Left colon (tissue), 2 donors: ENCODE measurements around the gene PPIH. TPM values are rescaled to one million over a fixed set of nuclear protein-coding genes. Genes with fewer than 3 reads are reported as not detected.
"Not testable (repeated sequence)": the region's sequence is repeated elsewhere in the genome, so short reads cannot be mapped to it uniquely, and the experiment has no call there.

Source experiments
- ATAC-seq: fragments of 200-7000 bp; cut with Tn5 transposase; one replicate; pipeline ENCODE4 v1.9.1; 2020; ENCODE audit warnings: mild to moderate bottlenecking, moderate library complexity
- DNase-seq, 2 donors: peaks; one replicate each; pipeline ENCODE4 v3.0.0-alpha.2; 2020
- intact Hi-C, 2 donors: fragments of 100-400 bp; cut with DNase I in 1 of 2; cut with micrococcal nuclease in 1 of 2; formaldehyde crosslinking; loops; one replicate each; pipeline versions ENCODE4 v1.11.2 to v1.14.0; 2022; cut with DNase I, micrococcal nuclease
- long read RNA-seq: library from polyadenylated mRNA; unstranded; transcript quantifications from one replicate; pipeline ENCODE4 v2.0.0, GENCODE V29; 2021
- total RNA-seq, 2 donors: library from RNA; stranded (reverse); fragmentation: NEBNext Ultra II Directional; extraction: Animal tissue kit (Norgen Biotek cat#: 25700); gene quantifications; one replicate each; pipeline ENCODE4 v1.2.1, GENCODE V29; 2021
- donor health status: DM: no; HTN: no; CAD: no.
- donor health status: DM: yes; HTN: yes; CAD: no.

PPIH gene
- total RNA-seq: 10 to 100 TPM; 19.1 to 28.3 TPM
- long read RNA-seq, transcript PPIH-201 (10 exons, 752 nt): major isoform, 5 of 6 reads
- long read RNA-seq, partial matches to known transcripts: 0 of 6 reads
- long read RNA-seq, other reads (novel, unspliced or antisense): 1 of 6 reads

DNA sequence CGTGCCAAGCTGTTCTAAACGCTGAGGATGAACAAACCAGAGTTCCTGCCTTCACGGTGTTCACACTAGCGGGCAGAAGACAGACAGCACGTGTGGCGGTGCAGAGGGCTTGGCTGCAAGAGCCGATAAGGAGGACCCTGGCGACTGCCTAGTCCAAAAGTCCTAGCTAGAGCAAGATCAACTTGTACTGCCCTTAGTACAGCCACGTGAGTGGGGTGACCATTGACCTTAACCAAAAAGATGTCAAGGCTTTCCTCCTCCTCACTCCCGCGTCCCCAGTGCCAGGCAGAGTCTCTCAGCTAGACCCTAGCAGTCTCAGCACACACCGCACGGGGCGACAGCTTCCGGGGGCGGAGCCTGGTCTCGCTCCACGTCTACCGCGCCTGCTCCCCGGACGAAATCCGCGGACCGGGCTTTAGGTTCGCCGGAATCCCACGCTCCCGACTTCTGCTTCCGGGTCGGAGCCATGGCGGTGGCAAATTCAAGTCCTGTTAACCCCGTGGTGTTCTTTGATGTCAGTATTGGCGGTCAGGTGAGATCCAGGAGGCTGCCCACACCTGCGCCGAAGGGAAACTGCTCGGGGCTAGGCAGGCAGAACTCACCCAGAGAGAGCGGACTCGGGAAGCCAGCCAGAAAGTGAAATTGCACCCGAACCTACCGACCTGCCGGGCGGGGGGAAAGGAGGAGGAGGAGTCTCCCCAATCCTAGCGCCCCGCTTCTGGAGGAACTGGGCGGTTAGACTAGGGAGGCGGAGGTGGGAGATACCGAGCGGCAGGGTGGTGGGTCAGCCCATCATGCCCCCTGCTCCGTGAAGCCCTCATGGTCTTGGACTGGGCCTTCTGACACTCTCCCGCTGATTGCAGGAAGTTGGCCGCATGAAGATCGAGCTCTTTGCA lies at the start of gene PPIH:
Gene PPIH (plus strand): TSS at position 443 of the 896 bp plus-strand sequence. CDS start 24 bp downstream, at position 467.
- intact Hi-C loops: no loop called here
- ATAC-seq (peak; percentile 99), DNase-seq (peak; percentile 95 to 97)

DNA sequence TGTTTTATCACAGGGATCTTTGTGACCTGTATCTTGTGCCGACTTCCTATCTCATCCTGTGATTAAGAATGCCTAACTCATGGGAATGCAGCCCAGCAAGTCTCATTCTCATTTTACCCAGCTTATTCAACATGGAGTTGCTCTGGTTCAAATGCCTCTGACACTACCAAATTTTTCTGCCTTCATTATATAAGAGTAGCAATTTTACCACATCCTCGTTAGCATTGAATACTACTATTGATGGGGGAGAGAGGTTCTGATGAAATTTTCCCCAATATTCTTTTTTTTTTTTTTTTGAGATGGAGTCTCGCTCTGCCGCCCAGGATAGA lies 44.5 kb upstream of the PPIH start:
- DNase-seq: no peak
- no peak for ATAC-seq
- intact Hi-C loops: no loop called here

DNA sequence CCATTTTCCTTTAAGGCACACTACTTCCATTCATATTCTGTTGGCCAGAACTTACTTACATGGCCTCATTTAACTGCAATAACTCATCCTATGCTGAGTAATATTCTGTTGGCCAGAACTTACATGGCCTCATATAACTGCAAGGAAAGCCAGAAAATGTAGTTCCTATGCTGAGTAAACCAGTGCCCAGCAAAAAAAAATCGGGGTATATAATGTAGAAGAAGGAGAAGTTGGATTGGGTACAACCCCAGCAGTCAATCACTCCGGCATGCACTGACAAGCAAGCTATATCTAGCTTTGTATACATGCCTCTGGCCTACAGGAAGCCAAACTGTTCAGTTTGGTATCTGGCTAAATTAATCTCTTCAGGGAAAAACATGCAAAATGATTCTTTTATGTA lies 39.4 kb upstream of the PPIH start:
- ATAC-seq (no peak), DNase-seq (no peak)
- intact Hi-C loops: no loop called here

DNA sequence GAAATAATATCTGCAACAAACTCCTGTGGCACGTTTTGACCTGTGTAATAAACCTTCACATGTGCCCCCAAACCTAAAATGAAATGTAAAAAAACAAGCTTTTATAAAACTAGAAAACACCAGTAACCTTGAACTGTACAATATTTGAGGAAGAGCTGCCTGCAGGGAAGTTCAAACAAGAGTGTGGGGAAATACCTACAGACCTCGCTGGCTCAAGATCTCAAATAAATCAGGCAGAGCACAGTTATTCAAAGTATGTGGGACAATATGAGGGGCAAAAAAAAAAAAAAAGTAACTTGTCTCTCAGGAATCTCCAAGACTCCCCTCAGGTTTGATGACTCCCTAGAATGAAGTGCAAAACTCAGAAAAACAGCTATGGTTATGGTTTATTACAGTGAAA lies 37.9 kb upstream of the PPIH start:
- no peak for ATAC-seq
- intact Hi-C loops: no loop called here
- no peak for DNase-seq

DNA sequence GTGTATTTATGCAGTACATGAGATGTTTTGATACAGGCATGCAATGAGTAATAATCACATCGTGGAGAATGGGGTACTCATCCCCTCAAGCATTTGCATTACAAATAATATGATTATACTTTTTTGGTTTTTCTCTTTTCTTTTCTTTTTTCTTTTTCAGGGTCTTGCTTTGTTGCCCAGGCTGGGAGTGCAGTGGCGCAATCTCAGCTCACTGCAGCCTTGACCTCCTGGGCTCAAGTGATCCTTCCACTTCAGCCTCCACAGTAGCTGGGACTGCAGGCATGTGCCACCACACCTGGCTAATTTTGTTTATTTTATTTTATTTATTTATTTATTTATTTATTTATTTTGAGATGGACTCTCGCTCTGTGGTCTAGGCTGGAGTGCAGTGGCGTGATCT lies 37.0 kb upstream of the PPIH start:
- DNase-seq, ATAC-seq, intact Hi-C loops: not testable (repeated sequence)

DNA sequence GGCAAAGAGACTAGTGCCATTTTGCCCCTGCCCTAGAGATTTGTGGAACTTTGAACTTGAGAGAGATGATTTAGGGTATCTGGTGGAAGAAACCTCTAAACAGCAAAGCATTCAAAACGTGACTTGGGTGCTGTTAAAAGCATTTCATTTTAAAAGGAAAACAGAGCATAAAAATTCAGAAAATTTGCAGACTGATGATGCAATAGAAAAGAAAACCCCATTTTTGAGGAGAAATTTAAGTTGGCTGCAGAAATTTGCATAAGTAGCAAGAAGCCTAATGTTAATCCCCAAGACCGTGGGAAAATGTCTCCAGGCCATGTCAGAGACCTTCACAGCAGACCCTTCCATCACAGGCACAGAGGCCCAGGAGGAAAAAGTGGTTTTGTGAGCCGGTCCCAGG lies 31.0 kb upstream of the PPIH start:
- ATAC-seq, DNase-seq, intact Hi-C loops: not testable (repeated sequence)

DNA sequence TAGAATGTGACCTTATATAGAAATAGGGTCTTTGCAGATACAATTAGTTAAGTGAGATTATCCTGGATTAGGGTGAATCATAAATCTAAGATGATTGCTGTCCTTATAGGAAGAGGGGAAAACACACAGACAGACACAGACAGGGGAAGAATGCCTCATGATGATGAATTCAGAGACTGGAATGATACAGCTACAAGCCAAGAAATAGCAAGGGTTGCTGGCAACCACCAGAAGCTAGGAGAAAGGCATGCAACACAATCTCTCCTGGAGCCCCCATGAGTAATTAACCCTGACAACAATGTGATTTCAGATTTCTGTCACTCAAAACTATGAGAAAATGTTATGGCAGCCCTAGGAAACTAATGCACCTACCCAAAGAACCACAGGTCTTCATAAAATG lies 19.1 kb upstream of the PPIH start:
- no peak for ATAC-seq
- intact Hi-C loops: no loop called here
- DNase-seq: no peak

DNA sequence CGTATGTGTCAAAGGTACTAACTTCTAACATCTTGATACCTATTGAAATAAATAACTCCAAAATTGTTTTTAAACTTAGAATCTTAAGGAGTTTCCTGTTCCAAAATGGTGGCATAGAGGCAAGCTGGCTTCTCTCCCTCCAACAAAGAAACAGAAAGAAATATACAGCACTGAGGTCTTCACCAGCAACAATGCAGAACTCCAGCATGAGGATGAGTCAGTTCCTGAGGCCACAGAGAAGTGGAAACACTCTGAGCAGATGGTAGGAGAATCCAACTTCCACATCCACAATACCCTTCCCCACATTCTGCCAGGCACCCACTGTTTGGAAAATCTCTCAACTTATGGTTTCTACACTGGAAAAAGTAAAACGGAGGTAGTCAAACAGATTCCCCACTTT lies 12.2 kb upstream of the PPIH start:
- intact Hi-C loops: no loop called here
- DNase-seq (no peak), ATAC-seq (no peak)

DNA sequence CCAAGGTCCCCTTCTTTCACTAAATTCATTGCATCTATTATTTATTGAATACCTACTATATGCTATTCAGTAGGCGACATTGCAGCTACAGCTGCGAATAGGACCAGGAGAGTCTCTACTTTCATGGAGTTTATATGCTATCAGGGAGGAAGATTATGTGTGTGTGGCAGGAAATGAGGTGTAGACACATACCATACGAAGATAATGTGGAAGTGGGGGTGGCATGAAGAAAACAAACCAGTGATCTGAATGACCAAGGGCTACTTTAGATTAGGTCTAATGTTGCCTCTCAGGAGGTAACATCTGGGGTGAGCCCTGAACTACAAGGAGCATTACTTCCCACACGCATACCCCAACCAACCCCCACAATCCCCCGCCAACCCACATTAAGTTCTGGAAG lies 1.0 kb upstream of the PPIH start:
- DNase-seq (no peak), ATAC-seq (no peak)
- intact Hi-C loops: no loop called here

DNA sequence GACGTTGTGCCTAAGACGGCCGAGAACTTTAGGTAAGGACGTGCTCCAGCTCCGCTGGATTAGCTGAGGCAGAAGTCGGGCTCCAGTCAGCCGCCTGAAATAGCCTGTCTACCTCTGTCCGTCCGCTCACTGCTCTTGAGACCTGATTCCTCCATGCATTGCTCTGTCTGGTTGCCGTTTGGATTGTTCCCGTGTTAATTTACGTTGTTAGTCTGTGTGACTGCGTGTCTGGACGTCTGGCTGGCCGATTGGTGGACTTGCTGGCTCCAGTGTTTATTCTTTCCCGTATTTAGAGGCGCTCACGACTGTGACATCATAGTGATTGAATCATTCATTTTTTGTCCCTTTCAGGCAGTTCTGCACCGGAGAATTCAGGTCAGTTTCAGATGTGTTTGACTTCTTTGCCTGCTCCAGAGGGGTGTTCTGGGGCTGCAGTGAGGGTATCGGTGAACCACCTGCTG lies 684 bp downstream of the PPIH start:
- no peak for DNase-seq
- intact Hi-C loops: no loop called here
- ATAC-seq: peak; percentile 24

DNA sequence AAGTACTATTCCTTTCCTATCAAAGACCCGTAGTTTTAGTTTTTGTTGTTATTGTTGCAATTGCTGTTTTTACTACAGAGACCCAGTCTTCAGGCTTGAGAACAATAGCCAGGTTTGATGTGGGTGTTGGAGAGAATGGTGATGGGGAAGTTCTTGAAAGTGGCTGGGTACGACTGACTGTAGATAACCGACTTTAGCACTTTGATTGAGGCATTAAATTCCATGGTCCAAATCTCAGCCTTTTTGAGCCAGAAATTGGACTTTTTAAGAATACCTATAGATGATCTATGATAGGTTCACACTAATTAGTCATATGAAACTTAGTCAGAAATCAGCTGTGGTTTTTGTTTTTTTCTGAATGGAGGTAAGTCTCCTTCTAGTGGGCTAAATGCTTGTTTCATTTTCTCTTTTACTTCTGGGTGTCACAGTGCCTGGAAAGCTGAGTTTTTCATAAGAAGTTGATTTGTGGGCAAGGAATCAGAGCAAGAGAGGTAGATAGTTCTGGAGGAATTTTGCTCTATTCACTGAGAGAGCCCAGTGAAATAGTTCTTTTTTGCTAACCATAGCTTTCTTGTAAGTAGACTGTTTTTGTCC lies 2.8 kb downstream of the PPIH start:
- DNase-seq: no peak
- intact Hi-C loops: no loop called here
- ATAC-seq: no peak

DNA sequence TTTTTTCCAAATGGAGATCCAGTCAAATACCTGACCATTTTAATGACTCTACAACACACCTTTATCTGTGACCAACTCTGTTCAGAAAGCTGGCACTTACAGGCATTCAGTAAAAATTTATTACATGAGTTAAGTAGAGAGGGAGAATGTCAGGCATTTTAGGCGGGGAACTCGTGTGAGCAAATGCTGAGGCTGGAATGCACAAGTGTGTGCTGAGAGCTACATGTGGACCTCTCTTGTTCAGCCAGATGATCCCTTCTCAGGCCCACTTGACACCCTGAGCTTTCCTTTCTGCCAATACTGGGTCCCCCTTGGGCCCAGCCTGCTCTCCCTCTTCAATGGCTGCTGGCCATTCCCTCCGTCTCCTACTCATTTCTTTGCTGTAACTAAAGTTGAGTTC lies 11.7 kb downstream of the PPIH start:
- ATAC-seq (no peak), DNase-seq (no peak)
- intact Hi-C loops: no loop called here

DNA sequence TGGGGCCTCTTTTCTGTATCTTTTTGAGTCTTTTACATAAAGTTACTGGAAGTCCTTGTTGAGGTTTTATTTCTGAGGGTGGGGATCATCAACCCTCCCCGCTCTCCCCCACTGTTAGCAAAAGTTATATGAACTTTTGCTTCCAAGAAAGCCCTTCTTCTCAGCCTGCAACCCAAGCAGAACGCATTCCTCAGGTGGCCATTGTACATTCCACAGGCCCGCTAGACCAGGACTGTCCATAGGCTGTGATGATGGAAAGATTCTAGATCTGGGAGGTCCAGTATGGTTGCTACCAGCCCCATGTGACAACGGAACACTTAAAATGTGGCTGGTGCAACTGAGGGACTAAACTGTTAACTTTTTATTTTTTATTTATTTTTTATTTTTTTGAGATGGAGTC lies 12.2 kb downstream of the PPIH start:
- DNase-seq (no peak), ATAC-seq (no peak)
- intact Hi-C loops: no loop called here

DNA sequence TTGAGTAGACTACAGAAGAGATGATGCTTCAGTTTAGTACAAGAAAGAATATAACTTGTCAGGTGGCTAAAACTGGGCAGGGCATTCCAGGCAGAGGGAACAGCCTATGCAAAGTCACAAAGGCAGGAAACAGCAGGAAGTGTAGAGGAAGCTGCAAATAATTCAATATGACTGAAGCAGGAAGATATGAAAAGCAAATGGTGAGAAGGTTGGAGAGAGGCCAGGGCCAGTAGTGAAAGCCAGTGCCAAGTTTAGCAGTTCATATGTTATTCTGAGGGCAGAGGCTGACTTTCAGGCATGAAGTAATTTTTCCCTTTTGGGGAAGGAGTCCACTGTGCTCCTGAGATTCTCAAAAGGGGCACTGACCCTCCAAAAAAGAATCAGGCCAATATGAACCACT lies 16.0 kb downstream of the PPIH start:
- ATAC-seq (no peak), DNase-seq (no peak)
- intact Hi-C loops: no loop called here

DNA sequence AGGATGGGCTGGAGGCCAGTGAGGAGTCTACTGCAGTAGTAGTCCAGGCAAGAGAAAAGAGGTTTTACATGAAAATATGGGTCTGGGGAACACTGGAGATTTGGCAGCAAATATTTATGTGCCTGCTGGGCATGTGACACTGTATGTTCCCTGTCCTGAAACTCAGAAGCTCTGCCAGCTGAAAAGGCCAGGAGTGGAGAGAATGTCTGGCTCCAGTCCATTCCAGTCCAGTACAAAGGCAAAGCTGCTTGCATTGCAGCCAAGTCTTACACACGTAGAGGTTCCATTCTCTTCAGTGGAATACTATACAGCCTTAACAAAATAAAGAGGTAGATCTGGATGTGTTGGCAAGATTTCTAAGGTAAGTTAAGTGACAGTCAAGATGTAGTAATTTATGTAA lies 16.5 kb downstream of the PPIH start:
- ATAC-seq (no peak), DNase-seq (no peak)
- intact Hi-C loops: no loop called here

DNA sequence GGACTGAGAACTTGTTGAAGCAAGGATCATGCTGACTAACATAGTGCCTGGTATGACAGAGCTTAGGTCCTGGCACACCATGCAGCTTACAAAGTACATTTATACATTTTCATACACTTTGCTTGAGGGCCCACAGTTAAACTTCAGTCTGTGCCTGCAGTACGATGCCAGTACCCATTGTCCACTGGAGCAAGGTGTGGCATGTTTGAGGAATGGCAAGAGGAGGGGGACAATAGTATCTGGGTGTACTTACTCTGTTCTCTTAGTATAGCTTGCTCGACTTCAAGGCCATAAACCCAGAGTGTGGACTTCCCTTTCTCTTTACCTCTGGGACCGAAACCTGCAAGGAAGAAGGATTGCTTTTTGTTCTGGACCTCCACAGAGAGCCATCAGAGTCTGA lies 17.2 kb downstream of the PPIH start:
- ATAC-seq: no peak
- DNase-seq: no peak
- intact Hi-C loops: no loop called here

DNA sequence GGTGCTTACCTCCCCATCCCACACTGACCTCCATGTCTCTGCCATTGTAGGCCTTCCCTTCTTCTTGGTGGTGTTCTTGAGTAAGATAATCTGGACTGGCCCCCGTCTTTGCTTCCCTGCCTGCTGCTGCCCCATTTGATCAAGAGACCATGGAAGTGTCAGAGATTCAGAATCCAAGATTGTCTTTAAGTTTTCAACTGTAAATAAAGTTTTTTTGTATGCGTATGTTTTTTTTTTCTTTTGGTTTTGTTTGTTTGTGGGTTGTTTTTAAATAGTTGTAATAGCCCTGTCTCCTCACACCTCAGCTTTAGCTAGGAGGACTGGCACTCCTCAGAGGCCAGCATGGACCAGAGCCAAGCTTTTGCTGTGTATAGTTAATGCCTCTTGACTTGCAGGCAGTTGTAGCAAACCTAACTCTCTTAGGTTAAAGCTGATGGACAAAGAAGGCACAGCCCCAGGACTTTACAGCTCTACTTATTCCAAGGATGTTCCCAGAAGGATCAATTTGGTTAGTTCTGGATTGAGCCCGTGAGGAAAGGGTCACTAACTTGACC lies 18.4 kb downstream of the PPIH start:
- ATAC-seq: no peak
- no peak for DNase-seq
- intact Hi-C loops: no loop called here

DNA sequence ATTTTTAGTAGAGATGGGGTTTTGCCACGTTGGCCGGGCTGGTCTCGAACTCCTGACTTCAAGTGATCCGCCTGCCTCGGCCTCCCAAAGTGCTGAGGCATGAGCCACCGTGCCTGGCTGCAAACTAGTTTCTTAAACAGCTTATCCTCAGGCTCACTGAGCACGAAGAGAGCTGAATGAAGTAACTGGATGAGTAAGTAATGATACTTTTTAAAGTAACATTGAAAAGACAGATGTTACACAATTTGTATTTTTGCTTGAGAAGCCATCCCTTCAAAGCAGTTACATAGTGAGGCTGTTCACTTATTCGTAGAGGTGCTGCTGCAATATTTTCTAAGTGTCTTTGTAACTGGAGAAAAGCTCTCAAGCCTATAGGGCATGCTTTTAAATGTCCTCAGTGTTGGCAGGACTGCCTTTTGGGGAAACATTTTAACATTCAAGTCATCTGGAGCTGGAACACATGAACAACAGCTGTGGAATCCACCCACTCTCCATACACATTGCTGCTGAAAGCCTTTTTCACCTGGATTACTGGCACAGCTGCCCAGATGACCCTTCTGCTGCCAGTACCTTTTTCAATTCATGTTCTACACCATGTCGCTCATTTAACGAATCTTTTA lies 21.3 kb downstream of the PPIH start:
- ATAC-seq (no peak), DNase-seq (no peak)
- intact Hi-C loops: no loop called here

DNA sequence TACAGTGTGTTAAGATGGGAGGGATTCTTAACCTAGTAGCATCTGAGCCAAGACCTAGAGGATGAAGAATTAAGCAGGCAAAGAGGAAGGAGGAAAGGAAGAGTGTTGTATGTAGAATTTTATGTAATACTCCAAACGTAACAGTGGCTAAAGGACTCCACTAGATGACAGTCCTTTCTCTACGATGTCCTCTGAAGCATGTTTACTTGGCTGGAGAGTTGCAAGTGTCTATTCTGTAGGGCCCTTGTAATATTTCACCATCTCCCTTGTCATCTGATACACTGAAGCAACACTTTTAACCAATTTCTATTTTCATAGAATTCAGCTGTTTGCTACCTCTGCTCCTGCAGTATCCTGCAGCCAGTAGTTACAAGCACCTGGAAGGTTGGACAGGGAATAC lies 21.8 kb downstream of the PPIH start:
- DNase-seq (no peak), ATAC-seq (no peak)
- intact Hi-C loops: no loop called here
